Breast epithelium (tissue), 3 donors: ENCODE results near the gene ADARB1.

Experiments used
- POLR2A ChIP-seq: fragments of 450-650 bp; IDR thresholded peaks from one replicate; pipeline ENCODE4 v1.6.1; 2016; ENCODE audit warnings: antibody characterized with exemption, mild to moderate bottlenecking, moderate library complexity
- POLR2AphosphoS5 ChIP-seq, 3 donors: sonication (generic); formaldehyde crosslinking; IDR thresholded peaks; one replicate each; pipeline ENCODE4 v1.6.1; 2017; ENCODE audit warnings: antibody characterized with exemption in 3 of 3
- TF ChIP-seq, protein P1 (sequence below), 3 donors: fragments of 450-650 bp; IDR thresholded peaks; one replicate each; pipeline ENCODE4 v1.5.1; 2016 to 2017; ENCODE audit warnings: antibody characterized with exemption in 3 of 3, mild to moderate bottlenecking in 3 of 3, moderate library complexity in 3 of 3

DNA sequence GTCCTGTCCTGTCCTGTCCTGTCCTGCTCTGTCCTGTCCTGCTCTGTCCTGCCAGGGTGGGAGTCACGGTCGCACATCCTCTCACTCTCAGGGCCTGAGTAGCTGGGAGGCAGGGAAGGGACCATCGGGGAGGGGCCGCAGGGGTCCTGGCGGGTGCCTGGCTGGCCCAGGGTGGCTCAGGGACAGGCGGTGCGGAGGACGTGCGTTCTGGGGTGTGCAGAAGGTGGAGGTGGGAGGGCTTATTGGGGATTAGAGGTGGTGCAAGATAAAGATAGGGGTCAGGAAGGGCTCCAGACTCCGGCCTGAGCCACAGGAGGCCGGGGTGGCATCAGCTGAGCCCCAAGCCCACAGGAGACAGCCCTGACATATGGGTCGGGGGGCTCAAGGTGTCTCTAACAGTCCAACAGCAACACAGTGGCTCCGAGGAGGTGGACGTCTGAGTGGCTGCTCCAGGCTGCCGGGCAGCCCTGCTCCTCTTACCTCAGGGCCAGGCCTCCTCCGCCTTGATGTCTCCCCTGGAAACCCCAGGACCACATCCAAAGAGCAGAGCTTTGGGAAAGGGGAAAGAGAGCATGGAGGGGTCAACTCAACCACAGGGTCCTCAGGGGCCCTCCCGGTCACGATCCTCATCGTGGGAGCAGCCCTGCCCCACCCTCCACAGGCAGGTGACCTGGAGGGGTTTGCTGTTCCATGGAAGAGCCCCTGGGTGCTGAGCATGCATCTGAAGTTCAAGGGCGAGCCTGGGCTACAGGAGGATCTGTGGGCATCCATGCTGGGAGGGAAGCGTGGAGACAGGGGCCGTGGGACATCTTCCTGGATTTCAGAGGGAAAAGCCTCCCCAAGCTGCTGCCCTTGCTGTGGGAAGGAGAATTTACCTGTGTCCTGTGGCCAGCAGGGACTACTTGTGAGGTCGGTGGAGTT is 39.6 kb upstream of the ADARB1 start:
- TF ChIP-seq, protein P1, sequence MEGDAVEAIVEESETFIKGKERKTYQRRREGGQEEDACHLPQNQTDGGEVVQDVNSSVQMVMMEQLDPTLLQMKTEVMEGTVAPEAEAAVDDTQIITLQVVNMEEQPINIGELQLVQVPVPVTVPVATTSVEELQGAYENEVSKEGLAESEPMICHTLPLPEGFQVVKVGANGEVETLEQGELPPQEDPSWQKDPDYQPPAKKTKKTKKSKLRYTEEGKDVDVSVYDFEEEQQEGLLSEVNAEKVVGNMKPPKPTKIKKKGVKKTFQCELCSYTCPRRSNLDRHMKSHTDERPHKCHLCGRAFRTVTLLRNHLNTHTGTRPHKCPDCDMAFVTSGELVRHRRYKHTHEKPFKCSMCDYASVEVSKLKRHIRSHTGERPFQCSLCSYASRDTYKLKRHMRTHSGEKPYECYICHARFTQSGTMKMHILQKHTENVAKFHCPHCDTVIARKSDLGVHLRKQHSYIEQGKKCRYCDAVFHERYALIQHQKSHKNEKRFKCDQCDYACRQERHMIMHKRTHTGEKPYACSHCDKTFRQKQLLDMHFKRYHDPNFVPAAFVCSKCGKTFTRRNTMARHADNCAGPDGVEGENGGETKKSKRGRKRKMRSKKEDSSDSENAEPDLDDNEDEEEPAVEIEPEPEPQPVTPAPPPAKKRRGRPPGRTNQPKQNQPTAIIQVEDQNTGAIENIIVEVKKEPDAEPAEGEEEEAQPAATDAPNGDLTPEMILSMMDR (IDR thresholded peaks at IDR 0.05), result no peak
- TF ChIP-seq POLR2A (no peak), POLR2AphosphoS5 (IDR thresholded peaks at IDR 0.05) (no peak)
